Amniotic epithelial cell (primary cell): ENCODE results near the gene ALDH1A2.
A peak's percentile ranks its signal among the peaks of the same experiment; 100 is the strongest.

ENCODE experiments used
- DNase-seq: peaks from one replicate; pipeline ENCODE4 v3.0.0-alpha.2; 2010; ENCODE audit warnings: low read depth

The ALDH1A2 gene

DNA sequence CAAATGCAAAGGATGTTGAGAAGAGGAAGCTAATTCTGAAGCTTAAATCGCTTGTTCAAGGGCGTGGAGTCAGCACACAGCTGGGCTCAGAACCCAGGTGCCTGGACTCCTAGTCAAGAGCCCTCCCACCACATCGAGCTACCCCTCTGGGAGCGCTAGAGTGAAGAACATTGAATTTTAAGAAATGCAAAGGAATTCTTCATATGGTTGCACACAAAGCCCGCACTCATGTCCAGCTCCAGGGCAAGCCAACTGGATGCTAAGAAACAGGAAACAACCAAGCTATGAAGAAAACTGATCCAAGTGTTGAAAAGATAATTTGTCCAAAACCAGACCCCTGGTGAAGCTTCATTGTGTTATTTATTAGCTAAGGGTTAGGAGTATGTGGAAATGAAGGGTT, 122.3 kb downstream of the ALDH1A2 start:
- DNase-seq, result no peak

- DNase-seq, result no peak
Measured at GRCh38 chr15:57941816-57942215, 123.7 kb downstream of the ALDH1A2 start.

- no peak for DNase-seq
Measured at GRCh38 chr15:57932348-57932747, 133.2 kb downstream of the ALDH1A2 start.

DNA sequence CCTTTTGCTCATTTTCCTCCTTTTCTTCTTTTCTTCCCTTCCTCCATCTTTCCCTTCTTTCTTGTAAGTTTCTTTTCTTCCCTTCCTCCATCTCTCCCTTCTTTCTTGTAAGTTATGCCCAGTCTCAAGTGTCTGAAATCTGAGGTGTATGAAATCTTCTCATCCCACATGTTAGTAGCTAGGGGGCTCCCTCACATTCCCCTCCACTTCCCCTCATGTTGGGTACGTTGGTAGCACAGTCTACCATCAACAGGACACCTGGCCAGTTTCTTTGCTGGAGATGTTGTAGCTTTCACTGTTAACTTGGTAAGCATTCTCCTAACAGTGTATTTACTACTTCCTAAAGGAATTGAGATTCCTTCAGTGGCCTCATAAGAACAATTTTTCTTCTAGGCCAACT, 133.9 kb downstream of the ALDH1A2 start:
- DNase-seq, result no peak

GRCh38 chr15:57927091-57927631, 138.3 kb downstream of the ALDH1A2 start:
- DNase-seq, result no peak

GRCh38 chr15:57925650-57926049, 139.9 kb downstream of the ALDH1A2 start:
- no peak for DNase-seq

GRCh38 chr15:57924598-57924997, 140.9 kb downstream of the ALDH1A2 start:
- DNase-seq, result no peak

GRCh38 chr15:57923750-57924149, 141.8 kb downstream of the ALDH1A2 start:
- no peak for DNase-seq

- no peak for DNase-seq
Measured at GRCh38 chr15:57923306-57923705, 142.2 kb downstream of the ALDH1A2 start.

DNA sequence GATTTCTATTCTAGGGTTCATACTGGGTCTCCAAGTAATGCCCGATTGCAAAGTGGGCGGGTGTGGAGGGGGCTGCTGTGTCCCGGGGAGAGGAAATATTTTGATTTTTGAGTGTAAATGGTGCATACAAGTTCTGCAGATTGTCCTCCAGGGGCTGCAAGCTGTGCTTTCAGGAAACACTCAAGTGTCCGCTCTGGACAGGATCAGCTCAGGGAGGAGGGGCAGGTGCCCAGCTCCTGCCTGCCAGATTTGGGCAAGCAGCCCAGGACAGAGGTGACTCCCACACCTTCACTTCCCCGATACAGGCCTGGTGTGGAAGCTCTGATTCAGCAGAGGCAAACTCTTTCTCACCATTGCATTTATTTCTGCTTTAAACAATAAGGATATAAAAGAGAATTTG, 142.7 kb downstream of the ALDH1A2 start:
- DNase-seq, result peak; percentile 26

- DNase-seq, result peak; percentile 39
Measured at GRCh38 chr15:57921371-57921770, 144.1 kb downstream of the ALDH1A2 start.

DNA sequence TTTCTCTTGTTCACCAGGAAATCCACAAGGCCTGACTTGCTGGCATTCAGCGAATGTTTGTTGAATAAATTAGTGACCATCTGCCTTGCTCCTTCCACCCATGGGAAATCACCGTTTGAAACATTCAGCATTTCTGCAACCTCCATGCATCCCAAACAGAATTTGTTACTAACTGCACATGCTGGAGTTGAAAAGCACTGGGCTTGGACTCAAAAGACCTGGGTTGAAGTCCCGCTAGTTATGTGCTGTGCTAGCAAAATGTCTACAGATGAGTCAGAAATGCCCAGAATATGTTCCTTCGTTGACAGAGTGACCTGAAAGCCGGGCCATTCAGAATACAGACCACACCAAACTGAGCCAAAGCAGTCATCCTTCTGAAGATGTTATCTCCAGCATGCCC, 144.6 kb downstream of the ALDH1A2 start:
- no peak for DNase-seq

- no peak for DNase-seq
Measured at GRCh38 chr15:57919754-57920153, 145.8 kb downstream of the ALDH1A2 start.

- DNase-seq, result no peak
Measured at GRCh38 chr15:57917998-57918397, 147.5 kb downstream of the ALDH1A2 start.

DNA sequence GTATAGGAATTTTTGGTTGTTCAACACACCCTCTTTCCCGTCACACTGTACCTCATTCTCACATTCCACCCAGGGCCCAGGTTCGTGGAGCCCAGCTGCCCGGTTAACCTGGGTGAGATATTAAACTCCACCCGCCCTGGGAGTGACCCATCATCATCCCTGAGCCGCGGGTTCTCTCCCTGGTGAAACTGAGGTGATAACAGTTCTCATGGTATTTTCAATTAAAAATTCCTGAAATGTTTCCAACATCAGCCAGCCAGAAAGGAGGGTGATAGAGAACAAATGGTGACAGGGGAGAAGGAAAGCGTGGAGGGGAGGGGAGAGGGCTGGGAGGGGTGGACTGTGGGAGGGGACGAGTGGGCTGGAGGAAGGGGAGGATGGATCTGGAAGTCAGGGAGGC, 148.8 kb downstream of the ALDH1A2 start:
- no peak for DNase-seq

DNA sequence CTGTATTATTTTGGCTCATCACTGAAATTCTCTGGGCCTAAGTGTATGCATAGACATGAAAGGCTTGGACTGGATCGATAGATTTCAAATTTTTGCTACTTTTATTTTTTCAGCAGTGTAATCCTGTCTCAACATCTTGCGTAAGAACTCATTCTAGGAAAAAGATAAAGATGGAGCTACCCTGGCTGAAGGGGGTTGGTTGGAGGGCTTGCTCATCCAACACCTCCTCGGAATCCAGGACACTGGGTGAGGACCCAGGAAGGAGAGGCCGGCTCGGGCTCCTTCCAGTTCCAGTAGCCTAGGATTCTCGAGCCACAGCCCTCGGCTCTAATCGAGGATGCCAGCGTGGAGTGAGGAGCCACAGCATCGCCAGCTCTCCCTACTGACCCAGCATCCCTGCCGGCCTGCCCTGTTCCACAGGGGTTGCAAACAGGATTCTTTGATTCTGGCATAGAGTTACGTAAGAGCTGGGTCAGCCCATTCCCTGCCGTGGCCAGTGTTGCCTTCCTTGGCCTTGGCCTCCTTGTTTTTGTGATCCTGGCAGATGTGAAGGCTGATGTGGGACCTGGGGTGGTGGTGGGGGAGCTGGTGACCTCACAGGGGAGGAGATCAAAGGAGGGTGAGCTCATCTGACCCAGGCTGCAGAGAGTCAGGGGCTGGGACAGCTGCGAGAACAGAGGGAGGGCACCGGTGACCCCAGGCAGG, 149.5 kb downstream of the ALDH1A2 start:
- no peak for DNase-seq

DNA sequence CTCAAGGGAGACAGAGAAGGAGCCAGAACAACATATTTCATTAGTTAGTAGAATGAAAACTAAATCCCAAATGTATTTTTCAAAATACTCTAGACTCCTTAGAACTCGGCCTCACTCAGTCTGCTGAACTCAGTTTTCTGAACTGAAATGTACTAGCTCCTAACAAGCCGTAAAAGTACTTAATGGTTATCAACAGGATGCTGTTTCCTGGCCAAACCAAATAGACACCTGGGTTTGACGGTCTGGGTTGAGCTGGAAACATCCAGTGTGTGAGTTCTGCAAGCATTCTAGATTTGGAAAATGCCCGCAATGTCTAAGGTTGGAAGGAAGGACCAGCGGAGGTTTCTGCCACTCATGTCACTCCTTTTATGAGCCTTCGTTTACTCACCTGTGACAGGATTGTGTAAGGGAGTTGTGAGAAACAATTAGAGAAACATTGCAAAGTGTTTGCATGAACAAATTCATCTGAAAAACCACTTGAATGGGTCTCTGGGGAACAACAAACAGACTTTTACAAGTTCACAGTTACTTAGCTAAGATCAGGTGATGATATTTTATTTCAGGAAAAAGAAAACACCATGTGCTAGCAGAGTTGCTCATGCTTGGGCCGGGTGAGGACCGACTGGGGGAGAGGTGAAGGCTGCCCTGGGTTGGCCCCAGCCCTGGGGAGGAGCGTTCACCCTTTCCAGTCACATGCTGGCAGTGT, 151.0 kb downstream of the ALDH1A2 start:
- no peak for DNase-seq

DNA sequence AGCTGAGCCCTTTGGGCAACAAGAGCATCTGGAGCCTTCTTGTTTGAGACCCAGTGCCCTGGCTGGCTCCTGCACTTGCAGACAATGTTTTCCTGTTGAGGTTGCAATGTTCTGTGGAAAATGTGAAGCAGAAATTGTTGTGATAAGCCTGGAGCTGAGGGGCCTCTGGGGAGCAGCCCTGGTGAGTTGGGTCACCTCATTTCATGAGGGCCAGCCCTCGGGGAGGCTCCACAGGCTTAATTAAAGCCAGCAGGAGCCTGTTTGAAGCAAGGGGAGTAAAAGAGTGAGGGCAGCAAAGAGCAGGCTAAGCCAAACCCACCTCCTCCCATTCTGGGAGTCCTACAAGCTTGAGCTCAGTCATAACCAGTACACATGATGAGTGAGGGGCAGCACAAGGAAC, 154.3 kb downstream of the ALDH1A2 start:
- DNase-seq, result no peak

GRCh38 chr15:57910672-57911071, 154.8 kb downstream of the ALDH1A2 start:
- DNase-seq, result no peak

GRCh38 chr15:57909388-57909787, 156.1 kb downstream of the ALDH1A2 start:
- DNase-seq, result no peak

- no peak for DNase-seq
Measured at GRCh38 chr15:57903626-57904025, 161.9 kb downstream of the ALDH1A2 start.
